Ovary (tissue), 9 donors: ENCODE measurements around the gene SLC51A. TPM values are rescaled to one million over a fixed set of nuclear protein-coding genes. Genes with fewer than 3 reads are reported as not detected.

ENCODE experiments used
- DNase-seq, 5 donors: peaks; one replicate each; pipeline ENCODE4 v3.0.0-alpha.2; 2019 to 2020
- H3K27ac ChIP-seq, 2 donors: fragments of 200-600 bp; one replicate each; pipeline versions ENCODE4 v1.5.1 to v1.8.0; 2019 to 2022
- H3K27me3 ChIP-seq: fragments of 200-600 bp; one replicate; pipeline ENCODE4 v1.8.0; 2022
- H3K36me3 ChIP-seq: fragments of 200-600 bp; sonication (generic); one replicate; pipeline ENCODE4 v1.5.1; 2019
- H3K4me1 ChIP-seq: one replicate; pipeline ENCODE4 v1.8.1; 2013; ENCODE audit warnings: mild to moderate bottlenecking, moderate library complexity; ENCODE audit not compliant: insufficient read depth
- H3K4me3 ChIP-seq: fragments of 200-600 bp; sonication (generic); one replicate; pipeline ENCODE4 v1.5.1; 2017
- H3K9me3 ChIP-seq, 2 donors: fragments of 200-600 bp in 1 of 2; sonication (generic) in 1 of 2; one replicate each; pipeline versions ENCODE4 v1.5.1 to v1.8.1; 2013 to 2019; ENCODE audit warnings: mild to moderate bottlenecking in 1 of 2, moderate library complexity in 1 of 2
- EP300 ChIP-seq: sonication (generic); formaldehyde crosslinking; IDR thresholded peaks from one replicate; pipeline ENCODE4 v1.6.1; 2017; ENCODE audit warnings: antibody characterized with exemption
- POLR2A ChIP-seq: fragments of 450-650 bp; IDR thresholded peaks from one replicate; pipeline ENCODE4 v1.6.1; 2017; ENCODE audit warnings: antibody characterized with exemption, mild to moderate bottlenecking, moderate library complexity
- WGBS, 3 donors: extraction: QIAGEN DNeasy Blood & Tissue Kit in 1 of 3; methylation state at CpG; one replicate each; pipeline versions ENCODE4 v1.1.5 to v1.1.7; 2013 to 2017; 5-methylcytosine and 5-hydroxymethylcytosine counted together
- intact Hi-C, 4 donors: fragments of 100-400 bp; cut with DNase I; formaldehyde crosslinking; loops; one replicate each; pipeline versions ENCODE4 v1.11.0 to v1.15.1; 2022 to 2023
- polyA plus RNA-seq, 2 donors: library from polyadenylated mRNA; stranded (reverse); fragments of 200-250 nt in 1 of 2; fragments of 350-450 nt in 1 of 2; fragmentation: Illumina TruSeq in 1 of 2; extraction: RNeasy Lipid Tissue Mini Kit (QIAGEN cat#74804) in 1 of 2; gene quantifications; one replicate each; pipeline ENCODE4 v1.2.3, GENCODE V29; 2013 to 2014
- total RNA-seq, 7 donors: library from RNA; depleted of rRNA in 2 of 7; stranded (reverse); fragments of >200 nt in 2 of 7; fragmentation: NEBNext Ultra II Directional in 3 of 7; extraction: Animal tissue kit (Norgen Biotek cat#: 25700) in 3 of 7; gene quantifications; one replicate each; pipeline versions ENCODE4 v1.1.0 to v1.2.4, GENCODE V29; 2016 to 2023
- TF ChIP-seq, protein P1 (sequence below), 3 donors: fragments of 450-650 bp in 2 of 3; fragments of 200-600 bp in 1 of 3; IDR thresholded peaks; one replicate each; pipeline versions ENCODE4 v1.5.1 to v1.8.0; 2016 to 2022; ENCODE audit warnings: antibody characterized with exemption in 3 of 3, mild to moderate bottlenecking in 1 of 3
- donor health status: DM: no; HTN: no; CAD: no; lungs with moderate emphysema.
- donor health status: DM: no; HTN: no; CAD: no.
- donor health status: Bipolar disorder and iron deficiency.
- donor health status: DM: yes; HTN: yes; CAD: no.
- donor health status: DM: no; HTN: no; CAD: no.
- donor health status: DM: yes; HTN: yes; CAD: no.

The SLC51A gene
- total and polyA plus RNA-seq, 9 donors: 2.6 to 14.2 (median 9.0) TPM

- intact Hi-C loops: no loop called here
- no peaks in the 10 kb centered on the region for H3K36me3 ChIP-seq
- H3K9me3 ChIP-seq: no peaks in the 10 kb centered on the region
These were observed 4.7 kb downstream of the SLC51A start for GRCh38 chr3:196220991-196221390.

GRCh38 chr3:196222876-196223595 lies 6.7 kb downstream of the SLC51A start:
- no peaks in the 10 kb centered on the region for H3K36me3 ChIP-seq
- H3K4me1 ChIP-seq: peaks cover 10% of the 10 kb centered on the region
- no peaks in the 10 kb centered on the region for H3K27me3 ChIP-seq
- H3K27ac ChIP-seq: no peak overlapping the region
- DNase-seq: no peak
- intact Hi-C loops: no loop called here
- 40 to 47% (median 46%) methylated on average over 19 of the region's 19 CpGs for WGBS, 3 donors
- no peak overlapping the region for H3K4me3 ChIP-seq
- TF ChIP-seq, protein P1, sequence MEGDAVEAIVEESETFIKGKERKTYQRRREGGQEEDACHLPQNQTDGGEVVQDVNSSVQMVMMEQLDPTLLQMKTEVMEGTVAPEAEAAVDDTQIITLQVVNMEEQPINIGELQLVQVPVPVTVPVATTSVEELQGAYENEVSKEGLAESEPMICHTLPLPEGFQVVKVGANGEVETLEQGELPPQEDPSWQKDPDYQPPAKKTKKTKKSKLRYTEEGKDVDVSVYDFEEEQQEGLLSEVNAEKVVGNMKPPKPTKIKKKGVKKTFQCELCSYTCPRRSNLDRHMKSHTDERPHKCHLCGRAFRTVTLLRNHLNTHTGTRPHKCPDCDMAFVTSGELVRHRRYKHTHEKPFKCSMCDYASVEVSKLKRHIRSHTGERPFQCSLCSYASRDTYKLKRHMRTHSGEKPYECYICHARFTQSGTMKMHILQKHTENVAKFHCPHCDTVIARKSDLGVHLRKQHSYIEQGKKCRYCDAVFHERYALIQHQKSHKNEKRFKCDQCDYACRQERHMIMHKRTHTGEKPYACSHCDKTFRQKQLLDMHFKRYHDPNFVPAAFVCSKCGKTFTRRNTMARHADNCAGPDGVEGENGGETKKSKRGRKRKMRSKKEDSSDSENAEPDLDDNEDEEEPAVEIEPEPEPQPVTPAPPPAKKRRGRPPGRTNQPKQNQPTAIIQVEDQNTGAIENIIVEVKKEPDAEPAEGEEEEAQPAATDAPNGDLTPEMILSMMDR (IDR thresholded peaks at IDR 0.05): no peak
- TF ChIP-seq EP300 (no peak), POLR2A (no peak)
- no peaks in the 10 kb centered on the region for H3K9me3 ChIP-seq

More at GRCh38 chr3:196220991-196221390, 4.7 kb downstream of the SLC51A start:
- no peak overlapping the region for H3K27ac ChIP-seq
- 89 to 95% (median 94%) methylated on average over 7 of the region's 7 CpGs for WGBS, 3 donors
- H3K27me3 ChIP-seq: no peaks in the 10 kb centered on the region
- peaks cover 3% of the 10 kb centered on the region for H3K4me1 ChIP-seq
- H3K4me3 ChIP-seq: no peak overlapping the region
- TF ChIP-seq EP300 (no peak), POLR2A (no peak)
- TF ChIP-seq, protein P1 (IDR thresholded peaks at IDR 0.05): no peak
- no peak for DNase-seq

GRCh38 chr3:196225086-196225485 lies 8.8 kb downstream of the SLC51A start:
- no peak for TF ChIP-seq EP300
- no peak for TF ChIP-seq POLR2A
- TF ChIP-seq, protein P1 (IDR thresholded peaks at IDR 0.05): no peak
- no peak for DNase-seq
- Histone ChIP-seq H3K9me3 (no peaks in the 10 kb centered on the region), H3K27ac (no peak overlapping the region), H3K27me3 (no peaks in the 10 kb centered on the region), H3K4me1 (peaks cover 14% of the 10 kb centered on the region), H3K4me3 (no peak overlapping the region), H3K36me3 (no peaks in the 10 kb centered on the region)
- intact Hi-C loops: no loop called here
- 93 to 95% (median 95%) methylated on average over 10 of the region's 10 CpGs for WGBS, 3 donors

GRCh38 chr3:196225763-196226364 lies 9.5 kb downstream of the SLC51A start:
- Histone ChIP-seq H3K36me3 (no peaks in the 10 kb centered on the region), H3K27ac (no peak overlapping the region), H3K4me1 (peaks cover 14% of the 10 kb centered on the region), H3K27me3 (no peaks in the 10 kb centered on the region), H3K9me3 (no peaks in the 10 kb centered on the region), H3K4me3 (no peak overlapping the region)
- intact Hi-C loops: no loop called here
- DNase-seq: no peak
- TF ChIP-seq, protein P1 (IDR thresholded peaks at IDR 0.05): no peak
- TF ChIP-seq POLR2A (no peak), EP300 (no peak)
- WGBS, 3 donors: 88 to 92% (median 91%) methylated on average over 15 of the region's 15 CpGs
